Spleen (tissue), 13 donors: ENCODE data around the gene DAB2. TPM values are rescaled to one million over a fixed set of nuclear protein-coding genes. Genes with fewer than 3 reads are reported as not detected.
A peak's percentile ranks its signal among the peaks of the same experiment; 100 is the strongest.

Experiments used
- DNase-seq: peaks from one replicate; pipeline ENCODE4 v3.0.0-alpha.2; 2020
- H3K27ac ChIP-seq, 8 donors: fragments of 200-600 bp; sonication (generic) in 7 of 8; 1 replicate in 4 of 8; 2 replicates in 4 of 8; pipeline versions ENCODE4 v1.5.0 to v1.8.0; 2016 to 2021; ENCODE audit warnings: inconsistent platforms in 4 of 8, mild to moderate bottlenecking in 4 of 8, moderate library complexity in 1 of 8
- H3K27me3 ChIP-seq, 7 donors: fragments of 200-600 bp; sonication (generic) in 6 of 7; replicated peaks in 1 of 7; 1 replicate in 4 of 7; 2 replicates in 3 of 7; pipeline versions ENCODE4 v1.5.0 to v1.8.0; 2016 to 2021; ENCODE audit warnings: inconsistent platforms in 3 of 7, mild to moderate bottlenecking in 1 of 7
- H3K36me3 ChIP-seq, 6 donors: fragments of 200-600 bp; sonication (generic) in 5 of 6; 1 replicate in 4 of 6; 2 replicates in 2 of 6; pipeline versions ENCODE4 v1.5.0 to v1.8.0; 2016 to 2021; ENCODE audit warnings: inconsistent platforms in 2 of 6
- H3K4me1 ChIP-seq, 6 donors: fragments of 200-600 bp; sonication (generic) in 5 of 6; 1 replicate in 3 of 6; 2 replicates in 3 of 6; pipeline versions ENCODE4 v1.5.0 to v1.8.0; 2016 to 2021; ENCODE audit warnings: inconsistent platforms in 3 of 6
- H3K4me3 ChIP-seq, 8 donors: fragments of 200-600 bp; sonication (generic) in 7 of 8; 1 replicate in 4 of 8; 2 replicates in 4 of 8; pipeline versions ENCODE4 v1.5.0 to v1.8.0; 2016 to 2021; ENCODE audit warnings: inconsistent platforms in 4 of 8, mild to moderate bottlenecking in 4 of 8, moderate library complexity in 2 of 8
- H3K9me3 ChIP-seq, 8 donors: fragments of 200-600 bp; sonication (generic) in 7 of 8; 1 replicate in 4 of 8; 2 replicates in 4 of 8; pipeline versions ENCODE4 v1.5.0 to v1.8.0; 2016 to 2021; ENCODE audit warnings: inconsistent platforms in 4 of 8
- POLR2A ChIP-seq, 3 donors: fragments of 450-650 bp; IDR thresholded peaks; one replicate each; pipeline ENCODE4 v1.5.1; 2017; ENCODE audit warnings: antibody characterized with exemption in 3 of 3, mild to moderate bottlenecking in 1 of 3
- POLR2AphosphoS5 ChIP-seq, 3 donors: sonication (generic); formaldehyde crosslinking; IDR thresholded peaks; one replicate each; pipeline ENCODE4 v1.5.1; 2017; ENCODE audit warnings: antibody characterized with exemption in 3 of 3
- WGBS, 5 donors: extraction: QIAGEN DNeasy Blood & Tissue Kit in 3 of 5; methylation state at CpG; one replicate each; pipeline versions ENCODE4 v1.1.5 to v1.1.7; 2013 to 2018; 5-methylcytosine and 5-hydroxymethylcytosine counted together
- intact Hi-C: fragments of 100-400 bp; cut with DNase I; formaldehyde crosslinking; loops from one replicate; pipeline ENCODE4 v1.15.0; 2023; ENCODE audit warnings: low total_unique reads
- long read RNA-seq, 2 donors: transcript quantifications; one replicate each; lab custom pipeline, GENCODE V29; 2026
- polyA plus RNA-seq, 3 donors: library from polyadenylated mRNA; stranded (reverse); fragments of 200-250 nt; gene quantifications; one replicate each; pipeline ENCODE4 v1.2.1, GENCODE V29; 2013
- total RNA-seq, 7 donors: library from RNA; depleted of rRNA in 3 of 7; stranded (reverse); fragments of >200 nt in 3 of 7; fragmentation: NEBNext Ultra II Directional in 4 of 7; extraction: Animal tissue kit (Norgen Biotek cat#: 25700) in 4 of 7; gene quantifications; one replicate each; pipeline versions ENCODE4 v1.1.0 to v1.2.1, GENCODE V29; 2016 to 2021
- TF ChIP-seq, protein P1 (sequence below), 11 experiments: fragments of 200-600 bp in 7 of 11; fragments of 450-650 bp in 4 of 11; sonication (generic) in 4 of 11; IDR thresholded peaks in 8 of 11; conservative IDR thresholded peaks in 3 of 11; 1 replicate in 7 of 11; 2 replicates in 4 of 11; pipeline versions ENCODE4 v1.4.0 to v1.8.0; 2016 to 2021; ENCODE audit warnings: antibody characterized with exemption in 11 of 11, inconsistent platforms in 4 of 11, mild to moderate bottlenecking in 1 of 11
- donor health status: healthy with polysubstance abuse.
- donor health status: DM: no; HTN: no; CAD: no; lungs with moderate emphysema.
- donor health status: DM: no; HTN: no; CAD: no.
- donor health status: Bipolar disorder and iron deficiency.
- donor health status: healthy.
- donor health status: DM: no; HTN: no; CAD: no.
- donor health status: DM: yes; HTN: yes; CAD: no.

The DAB2 gene
- total RNA-seq (100 to 1,000 TPM in 6 of 7 donors, 10 to 100 TPM in 1; 62.9 to 206 (median 135) TPM), polyA plus RNA-seq (10 to 100 TPM; 19.4 to 44.7 (median 21.6) TPM)
- long read RNA-seq, donor 1, full-length matches to known transcripts, result 13 of 132 reads
- long read RNA-seq, donor 1, partial matches to known transcripts, result 114 of 132 reads
- long read RNA-seq, donor 1, other reads (novel, unspliced or antisense), result 5 of 132 reads
- long read RNA-seq, donor 2, full-length matches to known transcripts, result 4 of 38 reads
- long read RNA-seq, donor 2, partial matches to known transcripts, result 34 of 38 reads
- long read RNA-seq, donor 2, other reads (novel, unspliced or antisense), result 0 of 38 reads

DNA sequence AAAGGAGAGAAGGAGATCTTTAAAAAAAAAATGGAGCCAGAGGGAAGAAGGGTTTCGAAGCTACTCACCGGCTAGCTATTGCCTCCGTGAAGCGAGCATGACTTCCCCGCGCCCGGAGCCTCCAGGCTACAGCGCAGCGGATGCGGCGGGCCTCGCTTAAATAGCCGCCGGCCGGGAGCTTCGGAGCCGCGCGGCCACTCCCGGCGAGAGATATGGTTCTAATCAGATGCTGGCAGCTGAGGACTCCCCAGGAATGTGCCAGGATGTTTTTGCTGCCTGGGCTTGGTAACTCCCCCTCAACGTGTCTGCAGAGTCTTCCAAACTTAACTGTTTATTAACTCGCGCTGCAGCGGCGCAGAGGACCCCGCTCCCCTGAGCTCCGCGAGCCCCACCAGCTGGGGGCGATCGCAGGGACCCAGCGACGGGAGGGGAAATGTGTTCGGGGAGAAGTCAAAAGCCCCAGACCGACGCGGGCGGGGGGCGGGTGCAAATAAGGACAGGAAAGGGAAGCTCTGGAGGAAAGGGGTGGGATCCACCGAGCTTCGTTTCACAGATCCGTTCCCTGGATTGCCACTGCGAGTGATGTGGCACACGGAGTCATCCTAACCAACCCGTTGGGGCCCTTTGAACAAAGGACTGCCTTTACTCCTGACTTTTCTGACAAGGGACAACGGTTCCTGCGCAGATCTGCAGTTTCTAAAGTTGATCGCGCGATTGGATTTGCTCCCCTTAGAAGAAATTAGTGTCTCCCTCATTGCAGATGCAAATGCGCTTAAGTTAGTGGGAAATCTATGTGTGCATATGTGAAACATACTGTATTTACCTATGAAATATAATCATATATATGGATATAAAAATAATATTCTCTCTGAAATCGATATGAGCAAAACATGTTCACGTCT lies at the start of gene DAB2:
Gene DAB2, minus strand, starts transcription at position 245 of the 902 bp plus-strand sequence. CDS start 30,660 bp downstream, outside the sequence.
- peak; percentile 91 for DNase-seq
- intact Hi-C loops, result no loop called here
- Histone ChIP-seq H3K4me1 (peaks cover 3 to 74% (median 40%) of the 10 kb centered on the region in 6 donors), H3K4me3 (peak within 1 kb of the TSS; percentile 40 to 71 (median 54)), H3K36me3 (no peaks in the 10 kb centered on the region), H3K9me3 (no peaks in the 10 kb centered on the region), H3K27ac (peak within 1 kb of the TSS; percentile 58 to 88 (median 82)), H3K27me3 (peaks cover 0 to 42% (median 5%) of the 10 kb centered on the region in 7 donors)
- WGBS, 5 donors, result 2 to 3% (median 2%) methylated on average over 53 of the region's 53 CpGs
- TF ChIP-seq POLR2A (IDR thresholded peaks at IDR 0.05) (peak in 1 of 3 donors; percentile 72), POLR2AphosphoS5 (IDR thresholded peaks at IDR 0.05) (peak; percentile 85 to 94 (median 93))
- TF ChIP-seq, protein P1, sequence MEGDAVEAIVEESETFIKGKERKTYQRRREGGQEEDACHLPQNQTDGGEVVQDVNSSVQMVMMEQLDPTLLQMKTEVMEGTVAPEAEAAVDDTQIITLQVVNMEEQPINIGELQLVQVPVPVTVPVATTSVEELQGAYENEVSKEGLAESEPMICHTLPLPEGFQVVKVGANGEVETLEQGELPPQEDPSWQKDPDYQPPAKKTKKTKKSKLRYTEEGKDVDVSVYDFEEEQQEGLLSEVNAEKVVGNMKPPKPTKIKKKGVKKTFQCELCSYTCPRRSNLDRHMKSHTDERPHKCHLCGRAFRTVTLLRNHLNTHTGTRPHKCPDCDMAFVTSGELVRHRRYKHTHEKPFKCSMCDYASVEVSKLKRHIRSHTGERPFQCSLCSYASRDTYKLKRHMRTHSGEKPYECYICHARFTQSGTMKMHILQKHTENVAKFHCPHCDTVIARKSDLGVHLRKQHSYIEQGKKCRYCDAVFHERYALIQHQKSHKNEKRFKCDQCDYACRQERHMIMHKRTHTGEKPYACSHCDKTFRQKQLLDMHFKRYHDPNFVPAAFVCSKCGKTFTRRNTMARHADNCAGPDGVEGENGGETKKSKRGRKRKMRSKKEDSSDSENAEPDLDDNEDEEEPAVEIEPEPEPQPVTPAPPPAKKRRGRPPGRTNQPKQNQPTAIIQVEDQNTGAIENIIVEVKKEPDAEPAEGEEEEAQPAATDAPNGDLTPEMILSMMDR (IDR thresholded peaks at IDR 0.05 in 8 of 11, conservative IDR thresholded peaks at IDR 0.05 in 3 of 11), result peak in 10 of 11 experiments; percentile 23 to 70 (median 56)

DNA sequence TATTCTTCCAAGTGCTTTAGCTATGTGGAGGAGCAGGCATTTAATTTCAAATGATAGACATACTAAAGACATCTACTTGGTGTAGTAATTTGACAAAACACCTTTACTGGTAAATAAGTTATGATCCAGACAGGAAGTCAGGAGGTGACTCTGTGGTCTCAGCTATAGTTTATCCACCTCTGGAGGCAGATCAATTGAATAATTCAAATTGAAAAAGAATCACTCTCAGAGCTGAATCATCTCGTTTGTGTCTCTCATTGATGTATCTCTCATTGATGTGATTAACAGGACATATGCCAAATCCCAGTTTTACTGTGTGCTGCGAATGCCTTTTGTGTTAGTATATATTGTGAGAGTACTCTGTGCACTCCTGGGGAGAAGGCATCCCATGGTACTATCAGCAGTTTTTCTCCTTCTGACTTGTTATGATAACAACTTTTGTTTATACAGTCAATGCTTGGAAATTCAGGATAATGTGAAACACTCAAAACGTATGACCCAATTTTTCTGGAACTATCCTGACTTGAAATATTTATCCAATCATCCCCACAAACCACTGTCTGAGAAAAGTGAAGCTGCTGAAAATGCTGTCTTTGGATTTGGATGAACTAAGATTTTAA lies 48.5 kb upstream of the DAB2 start:
- intact Hi-C loops, result no loop called here
- no peaks in the 10 kb centered on the region for H3K27me3 ChIP-seq

DNA sequence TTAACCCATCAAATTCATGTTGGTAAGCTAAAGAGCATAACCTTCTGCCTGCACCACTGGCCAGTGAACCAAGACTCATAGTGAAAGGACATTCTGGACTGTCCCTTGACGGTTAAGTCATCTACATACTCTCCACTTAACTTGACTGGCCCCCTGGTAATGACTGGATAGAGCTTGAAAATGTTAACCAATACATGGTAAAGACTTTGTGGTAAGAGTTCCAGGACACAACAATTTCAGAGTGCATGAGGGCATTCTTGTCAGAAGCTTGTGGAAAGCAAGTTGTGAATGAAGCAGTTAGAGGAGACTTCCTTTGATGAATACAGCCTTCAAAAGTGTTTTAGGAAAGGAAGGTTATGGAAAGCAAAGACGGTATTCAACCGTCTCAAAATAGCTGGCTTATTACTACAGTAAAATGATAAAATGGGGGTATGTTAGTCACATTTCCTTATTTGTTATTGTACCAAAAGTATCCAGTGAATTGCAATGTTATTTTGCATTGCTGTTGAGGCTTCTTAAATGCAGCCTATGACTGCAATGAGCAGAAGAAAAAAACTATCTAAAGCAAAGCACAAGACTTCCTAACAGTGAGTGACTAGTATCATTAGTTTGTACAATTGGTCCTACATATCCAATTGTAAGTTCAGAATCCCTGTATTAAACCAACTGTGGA lies 47.2 kb upstream of the DAB2 start:
- Histone ChIP-seq H3K4me3 (no peak overlapping the region), H3K36me3 (no peaks in the 10 kb centered on the region), H3K27ac (no peak overlapping the region), H3K27me3 (no peaks in the 10 kb centered on the region), H3K4me1 (peaks cover 0 to 21% (median 2%) of the 10 kb centered on the region in 6 donors), H3K9me3 (no peaks in the 10 kb centered on the region)
- DNase-seq, result no peak
- WGBS, 5 donors, result 50 to 81% (median 72%) methylated on average over 3 of the region's 3 CpGs
- intact Hi-C loops, result no loop called here
- TF ChIP-seq POLR2AphosphoS5 (IDR thresholded peaks at IDR 0.05), result no peak
- TF ChIP-seq, protein P1 (IDR thresholded peaks at IDR 0.05 in 8 of 11, conservative IDR thresholded peaks at IDR 0.05 in 3 of 11), result no peak
- no peak for TF ChIP-seq POLR2A (IDR thresholded peaks at IDR 0.05)

More for the DNA sequence above, 48.5 kb upstream of the DAB2 start:
- Histone ChIP-seq H3K4me1 (peaks cover 0 to 21% (median 2%) of the 10 kb centered on the region in 6 donors), H3K9me3 (no peaks in the 10 kb centered on the region), H3K27ac (no peak overlapping the region), H3K36me3 (no peaks in the 10 kb centered on the region), H3K4me3 (no peak overlapping the region)
- no peak for DNase-seq
- TF ChIP-seq POLR2AphosphoS5 (IDR thresholded peaks at IDR 0.05) (no peak), POLR2A (IDR thresholded peaks at IDR 0.05) (no peak)
- TF ChIP-seq, protein P1 (IDR thresholded peaks at IDR 0.05 in 8 of 11, conservative IDR thresholded peaks at IDR 0.05 in 3 of 11), result no peak
- 79 to 90% (median 82%) methylated on average over 3 of the region's 3 CpGs for WGBS, 5 donors
